Parathyroid adenoma (tissue), 2 donors: Measurements from ENCODE around the gene VRTN.

Source experiments
- H2AFZ ChIP-seq: fragments of 300-600 bp; sonication (generic); one replicate; pipeline ENCODE4 v1.7.0; 2017; ENCODE audit warnings: antibody characterized with exemption, mild to moderate bottlenecking
- H3K27ac ChIP-seq: fragments of 300-600 bp; sonication (generic); one replicate; pipeline ENCODE4 v1.7.0; 2017
- H3K27me3 ChIP-seq: fragments of 300-600 bp; sonication (generic); one replicate; pipeline ENCODE4 v1.7.0; 2017; ENCODE audit warnings: low read length; ENCODE audit not compliant: control insufficient read depth, insufficient read depth
- H3K36me3 ChIP-seq: fragments of 300-600 bp; sonication (generic); one replicate; pipeline ENCODE4 v1.7.0; 2017; ENCODE audit warnings: low read length; ENCODE audit not compliant: control insufficient read depth, insufficient read depth
- H3K4me1 ChIP-seq: fragments of 300-600 bp; sonication (generic); one replicate; pipeline ENCODE4 v1.7.0; 2017; ENCODE audit warnings: control low read depth
- H3K4me2 ChIP-seq: fragments of 300-600 bp; sonication (generic); one replicate; pipeline ENCODE4 v1.7.0; 2017; ENCODE audit warnings: low read length
- H3K4me3 ChIP-seq: fragments of 300-600 bp; sonication (generic); one replicate; pipeline ENCODE4 v1.7.0; 2017; ENCODE audit warnings: low read depth, low read length
- H3K79me2 ChIP-seq: fragments of 300-600 bp; sonication (generic); one replicate; pipeline ENCODE4 v1.7.0; 2017; ENCODE audit warnings: control low read depth
- H3K9ac ChIP-seq: fragments of 300-600 bp; sonication (generic); one replicate; pipeline ENCODE4 v1.7.0; 2017; ENCODE audit warnings: mild to moderate bottlenecking
- H3K9me3 ChIP-seq: fragments of 300-600 bp; sonication (generic); one replicate; pipeline ENCODE4 v1.7.0; 2017; ENCODE audit warnings: low read length; ENCODE audit not compliant: control insufficient read depth
- CTCF ChIP-seq: fragments of 300-600 bp; sonication (generic); IDR thresholded peaks from one replicate; pipeline ENCODE4 v1.7.0; 2017; ENCODE audit warnings: antibody characterized with exemption, mild to moderate bottlenecking
- donor health status: primary hyperparathyroidism.

VRTN gene

GRCh38 chr14:74348241-74348734 is at the start of gene VRTN:
Gene VRTN (plus strand): TSS chr14:74348471. CDS start chr14:74356784, 8,313 bp downstream.
- Histone ChIP-seq H3K4me1 (no peaks in the 10 kb centered on the region), H3K4me3 (no peak within 1 kb of the TSS), H3K4me2 (no peak within 1 kb of the TSS), H3K9me3 (no peaks in the 10 kb centered on the region), H3K36me3 (no peaks in the 10 kb centered on the region), H2AFZ (no peak within 1 kb of the TSS), H3K27ac (no peak within 1 kb of the TSS), H3K79me2 (no peaks in the 10 kb centered on the region), H3K27me3 (no peaks in the 10 kb centered on the region), H3K9ac (no peak within 1 kb of the TSS)
- no peak for TF ChIP-seq CTCF

- no peak for TF ChIP-seq CTCF
- H3K4me2 ChIP-seq = no peak overlapping the region
- no peaks in the 10 kb centered on the region for H3K27me3 ChIP-seq
- peak overlapping the region; percentile 51 for H3K27ac ChIP-seq
- peaks cover 2% of the 10 kb centered on the region for H3K4me1 ChIP-seq
- H3K9me3 ChIP-seq = no peaks in the 10 kb centered on the region
- no peak overlapping the region for H3K9ac ChIP-seq
- H3K4me3 ChIP-seq = no peak overlapping the region
- H3K79me2 ChIP-seq = no peaks in the 10 kb centered on the region
- no peaks in the 10 kb centered on the region for H3K36me3 ChIP-seq
- H2AFZ ChIP-seq = no peak overlapping the region
Observed at GRCh38 chr14:74299061-74299545, 49.2 kb upstream of the VRTN start.

GRCh38 chr14:74301594-74302151 is 46.6 kb upstream of the VRTN start:
- Histone ChIP-seq H3K27me3 (no peaks in the 10 kb centered on the region), H3K9ac (no peak overlapping the region), H3K4me2 (peak overlapping the region; percentile 88), H3K9me3 (no peaks in the 10 kb centered on the region), H3K36me3 (no peaks in the 10 kb centered on the region), H3K4me3 (peak overlapping the region; percentile 82), H3K27ac (peak overlapping the region; percentile 47), H2AFZ (peak overlapping the region; percentile 82), H3K79me2 (no peaks in the 10 kb centered on the region), H3K4me1 (peaks cover 2% of the 10 kb centered on the region)
- TF ChIP-seq CTCF = no peak

GRCh38 chr14:74302152-74302628 is 46.1 kb upstream of the VRTN start:
- peak; percentile 9 for TF ChIP-seq CTCF

More at GRCh38 chr14:74302152-74302628, 46.1 kb upstream of the VRTN start:
- Histone ChIP-seq H3K27ac (peak overlapping the region; percentile 47), H3K27me3 (no peaks in the 10 kb centered on the region), H2AFZ (peak overlapping the region; percentile 82), H3K4me3 (peak overlapping the region; percentile 82), H3K4me1 (peaks cover 2% of the 10 kb centered on the region), H3K36me3 (no peaks in the 10 kb centered on the region), H3K9ac (no peak overlapping the region), H3K4me2 (peak overlapping the region; percentile 88), H3K79me2 (no peaks in the 10 kb centered on the region), H3K9me3 (no peaks in the 10 kb centered on the region)
